Testis (tissue), 2 donors: ENCODE results near the gene AGRN.

Experiments used
- POLR2A ChIP-seq: fragments of 450-650 bp; IDR thresholded peaks from one replicate; pipeline ENCODE4 v1.6.1; 2017; ENCODE audit warnings: antibody characterized with exemption, mild to moderate bottlenecking, moderate library complexity
- TF ChIP-seq, protein P1 (sequence below), 3 experiments: fragments of 450-650 bp in 2 of 3; fragments of 200-600 bp in 1 of 3; sonication (generic) in 1 of 3; IDR thresholded peaks; one replicate each; pipeline ENCODE4 v1.5.1; 2016 to 2019; ENCODE audit warnings: antibody characterized with exemption in 3 of 3, mild to moderate bottlenecking in 2 of 3, moderate library complexity in 1 of 3

GRCh38 chr1:1014799-1015681 is 4.9 kb upstream of the AGRN start:
- TF ChIP-seq, protein P1, sequence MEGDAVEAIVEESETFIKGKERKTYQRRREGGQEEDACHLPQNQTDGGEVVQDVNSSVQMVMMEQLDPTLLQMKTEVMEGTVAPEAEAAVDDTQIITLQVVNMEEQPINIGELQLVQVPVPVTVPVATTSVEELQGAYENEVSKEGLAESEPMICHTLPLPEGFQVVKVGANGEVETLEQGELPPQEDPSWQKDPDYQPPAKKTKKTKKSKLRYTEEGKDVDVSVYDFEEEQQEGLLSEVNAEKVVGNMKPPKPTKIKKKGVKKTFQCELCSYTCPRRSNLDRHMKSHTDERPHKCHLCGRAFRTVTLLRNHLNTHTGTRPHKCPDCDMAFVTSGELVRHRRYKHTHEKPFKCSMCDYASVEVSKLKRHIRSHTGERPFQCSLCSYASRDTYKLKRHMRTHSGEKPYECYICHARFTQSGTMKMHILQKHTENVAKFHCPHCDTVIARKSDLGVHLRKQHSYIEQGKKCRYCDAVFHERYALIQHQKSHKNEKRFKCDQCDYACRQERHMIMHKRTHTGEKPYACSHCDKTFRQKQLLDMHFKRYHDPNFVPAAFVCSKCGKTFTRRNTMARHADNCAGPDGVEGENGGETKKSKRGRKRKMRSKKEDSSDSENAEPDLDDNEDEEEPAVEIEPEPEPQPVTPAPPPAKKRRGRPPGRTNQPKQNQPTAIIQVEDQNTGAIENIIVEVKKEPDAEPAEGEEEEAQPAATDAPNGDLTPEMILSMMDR (IDR thresholded peaks at IDR 0.05) = no peak
- no peak for TF ChIP-seq POLR2A
